A549 (cell line): ENCODE measurements around the gene SSR1. TPM values are rescaled to one million over a fixed set of nuclear protein-coding genes. Genes with fewer than 3 reads are reported as not detected.

Experiments used
- ATAC-seq, 2 experiments: fragments of 200-7000 bp in 1 of 2; fragments of >200 bp in 1 of 2; cut with Nextera tagmentation in 1 of 2; cut with Tn5 transposase in 1 of 2; 3 replicates each; pipeline versions ENCODE4 v1.8.0 to v1.9.1; 2018 to 2020; ENCODE audit warnings: mild to moderate bottlenecking in 1 of 2, moderate library complexity in 1 of 2
- CTCF ChIA-PET: fragments of 300-600 bp; sonication (Branson Sonifier 250); formaldehyde crosslinking; extraction: SDS; loops from one replicate; lab custom pipeline; 2021; ENCODE audit warnings: antibody characterized with exemption, inconsistent platforms; lab: Yijun Ruan, JAX
- POLR2A ChIA-PET: fragments of 350-600 bp; formaldehyde crosslinking; extraction: SDS; loops from one replicate; lab custom pipeline; 2021; ENCODE audit warnings: antibody characterized with exemption, inconsistent platforms; lab: Yijun Ruan, JAX
- DNase-seq, 2 experiments: peaks; one replicate each; pipeline versions ENCODE4 v3.0.0 to v3.0.0-alpha.2; 2011 to 2016; ENCODE audit warnings: low read depth in 1 of 2, low spot score in 1 of 2
- FAIRE-seq: peaks from 2 replicates; lab custom pipeline; 2011; peaks lifted over from hg19 to GRCh38; lab: Jason Lieb, UNC
- H3K27ac ChIP-seq, 2 experiments: fragments of >200 bp; sonication (Bioruptor Twin); formaldehyde crosslinking; 3 replicates each; pipeline ENCODE4 v1.5.1; 2016 to 2017
- H3K4me1 ChIP-seq: fragments of >200 bp; sonication (Bioruptor Twin); formaldehyde crosslinking; 3 replicates; pipeline ENCODE4 v1.6.1; 2016
- H3K4me2 ChIP-seq: fragments of >200 bp; sonication (Bioruptor Twin); formaldehyde crosslinking; 3 replicates; pipeline ENCODE4 v1.6.1; 2016
- H3K4me3 ChIP-seq: fragments of >200 bp; sonication (Bioruptor Twin); formaldehyde crosslinking; 3 replicates; pipeline ENCODE4 v1.5.1; 2016
- H3K9me3 ChIP-seq: fragments of >200 bp; sonication (Bioruptor Twin); formaldehyde crosslinking; 3 replicates; pipeline ENCODE4 v1.6.1; 2016
- BHLHE40 ChIP-seq: IDR thresholded peaks from 2 replicates; pipeline ENCODE4 v1.6.1; 2012; ENCODE audit warnings: low read depth, low read length, inconsistent platforms
- CBX2 ChIP-seq: fragments of 200-600 bp; sonication (generic); IDR thresholded peaks from 2 replicates; pipeline ENCODE4 v1.6.1; 2016; ENCODE audit warnings: low read depth, mild to moderate bottlenecking, borderline replicate concordance
- CBX8 ChIP-seq: fragments of 200-600 bp; sonication (generic); IDR thresholded peaks from 2 replicates; pipeline ENCODE4 v1.6.1; 2016
- CTCF ChIP-seq: fragments of >200 bp; sonication (Bioruptor Twin); formaldehyde crosslinking; IDR thresholded peaks from 3 replicates; pipeline ENCODE4 v1.5.1; 2016
- E2F6 ChIP-seq: IDR thresholded peaks from 2 replicates; pipeline ENCODE4 v1.6.1; 2012; ENCODE audit warnings: low read depth, borderline replicate concordance
- EHF ChIP-seq: fragments of 250-450 bp; sonication (Bioruptor Pico); IDR thresholded peaks from 2 replicates; pipeline ENCODE4 v1.5.0; 2020; ENCODE audit warnings: mild to moderate bottlenecking
- FOSB ChIP-seq: fragments of 250-450 bp; sonication (Bioruptor Pico); IDR thresholded peaks from 2 replicates; pipeline ENCODE4 v1.5.0; 2020; ENCODE audit warnings: mild to moderate bottlenecking, moderate library complexity
- HDAC2 ChIP-seq: fragments of 200-600 bp; sonication (generic); IDR thresholded peaks from 2 replicates; pipeline ENCODE4 v1.6.1; 2016
- HEYL ChIP-seq: fragments of 250-450 bp; sonication (Bioruptor Pico); IDR thresholded peaks from 2 replicates; pipeline ENCODE4 v1.8.0; 2021; ENCODE audit warnings: mild to moderate bottlenecking, moderate library complexity
- HMGXB4 ChIP-seq: fragments of 250-450 bp; sonication (Bioruptor Pico); IDR thresholded peaks from 2 replicates; pipeline ENCODE4 v1.5.0; 2021; ENCODE audit warnings: mild to moderate bottlenecking, moderate library complexity, borderline replicate concordance
- HOXB5 ChIP-seq: fragments of 250-450 bp; sonication (Bioruptor Pico); IDR thresholded peaks from 2 replicates; pipeline ENCODE4 v1.5.0; 2020; ENCODE audit warnings: mild to moderate bottlenecking, moderate library complexity
- JUN ChIP-seq, 2 experiments: fragments of >200 bp; sonication (Bioruptor Twin); formaldehyde crosslinking; IDR thresholded peaks; 2 replicates in 1 of 2; 3 replicates in 1 of 2; pipeline ENCODE4 v1.6.1; 2016 to 2017
- MAFK ChIP-seq: fragments of 450-650 bp; IDR thresholded peaks from 2 replicates; pipeline ENCODE4 v1.6.1; 2014; ENCODE audit not compliant: partially characterized antibody
- MAZ ChIP-seq: fragments of 150-350 bp; IDR thresholded peaks from 2 replicates; pipeline ENCODE4 v1.6.1; 2014; ENCODE audit warnings: antibody characterized with exemption, low read depth, low read length, borderline replicate concordance
- NPAS2 ChIP-seq: fragments of 250-450 bp; sonication (Bioruptor Pico); IDR thresholded peaks from 2 replicates; pipeline ENCODE4 v1.8.0; 2022; ENCODE audit warnings: mild to moderate bottlenecking, moderate library complexity, borderline replicate concordance
- NR3C1 ChIP-seq: fragments of >200 bp; sonication (Bioruptor Twin); formaldehyde crosslinking; IDR thresholded peaks from 3 replicates; pipeline ENCODE4 v1.6.1; 2017
- POLR2AphosphoS2 ChIP-seq: conservative IDR thresholded peaks from 2 replicates; pipeline ENCODE4 v1.6.1; 2012; ENCODE audit warnings: low read length, improper control_type of control experiment, inconsistent platforms
- RFX5 ChIP-seq: fragments of 450-650 bp; IDR thresholded peaks from 2 replicates; pipeline ENCODE4 v1.7.1; 2014; ENCODE audit warnings: antibody characterized with exemption, mild to moderate bottlenecking, moderate library complexity
- SMC3 ChIP-seq: fragments of >200 bp; sonication (Bioruptor Twin); formaldehyde crosslinking; IDR thresholded peaks from 3 replicates; pipeline ENCODE4 v1.6.1; 2018; ENCODE audit warnings: inconsistent platforms
- TFCP2L1 ChIP-seq: fragments of 250-450 bp; sonication (Bioruptor Pico); IDR thresholded peaks from 2 replicates; pipeline ENCODE4 v1.5.0; 2021; ENCODE audit warnings: mild to moderate bottlenecking
- TP53 ChIP-seq: fragments of 250-450 bp; sonication (Bioruptor Pico); IDR thresholded peaks from 2 replicates; pipeline ENCODE4 v1.5.0; 2021; ENCODE audit warnings: mild to moderate bottlenecking, moderate library complexity
- ZSCAN20 ChIP-seq: fragments of 250-450 bp; sonication (Bioruptor Pico); IDR thresholded peaks from 2 replicates; pipeline ENCODE4 v1.8.0; 2022; ENCODE audit warnings: mild to moderate bottlenecking, moderate library complexity
- WGBS: methylation state at CpG from one replicate; pipeline ENCODE4 v1.1.6; 2017; ENCODE audit errors: missing lambda C conversion rate; 5-methylcytosine and 5-hydroxymethylcytosine counted together
- polyA plus RNA-seq, 4 experiments: library from polyadenylated mRNA; depleted of rRNA in 3 of 4; stranded (reverse); fragments of >200 nt; fragmentation: RNase III in 1 of 4; extraction: RNeasy Plus Mini Kit Qiagen cat#74134 plus additional on column Dnase treatment in 1 of 4; gene quantifications; 2 replicates in 3 of 4; 3 replicates in 1 of 4; pipeline ENCODE4 v1.2.3, GENCODE V29; 2011 to 2017

The SSR1 gene
- polyA plus RNA-seq, 2 of the 4 experiments (the other 2 are of a cell fraction), result 84.8 to 201 TPM

GRCh38 chr6:7229376-7230326 lies 83.3 kb downstream of the SSR1 start:
- CTCF ChIA-PET, result interaction anchor here (2.0 kb wide), 1 partner anchor 9 kb away, joined by 9 read pairs; no protein-coding TSS in a partner anchor
- WGBS, result 92% methylated on average over 40 of the region's 62 CpGs
- Histone ChIP-seq H3K27ac (no peak overlapping the region), H3K9me3 (no peaks in the 10 kb centered on the region), H3K4me3 (no peak overlapping the region), H3K4me1 (no peaks in the 10 kb centered on the region), H3K4me2 (no peak overlapping the region)
- ATAC-seq (no peak), FAIRE-seq (no peak), DNase-seq (no peak)
- POLR2A ChIA-PET, result no interaction called here
- TF ChIP-seq NPAS2 (CRISPR knock-in tag) (no peak), CBX2 (no peak), TP53 (CRISPR knock-in tag) (no peak), POLR2AphosphoS2 (no peak), MAZ (no peak), SMC3 (no peak), HEYL (CRISPR knock-in tag) (no peak)
- TF ChIP-seq, all 56 proteins: peak for 0

- no peak overlapping the region for H3K27ac ChIP-seq
- no peak for TF ChIP-seq POLR2AphosphoS2
- CTCF ChIA-PET, result interaction anchor here (1.8 to 2.0 kb wide), 2 partner anchors 10 kb away, joined by 6 to 9 read pairs; no protein-coding TSS in a partner anchor
- no peaks in the 10 kb centered on the region for H3K9me3 ChIP-seq
- no peak for FAIRE-seq
- no peaks in the 10 kb centered on the region for H3K4me1 ChIP-seq
- ATAC-seq, result no peak
- H3K4me3 ChIP-seq, result no peak overlapping the region
- DNase-seq, result no peak
- 90% methylated on average over 18 of the region's 21 CpGs for WGBS
- POLR2A ChIA-PET, result no interaction called here
- H3K4me2 ChIP-seq, result no peak overlapping the region
Measured at GRCh38 chr6:7228662-7229375, 84.2 kb downstream of the SSR1 start.

- Histone ChIP-seq H3K9me3 (no peaks in the 10 kb centered on the region), H3K27ac (no peak overlapping the region), H3K4me1 (no peaks in the 10 kb centered on the region), H3K4me2 (no peak overlapping the region), H3K4me3 (no peak overlapping the region)
- no peak for ATAC-seq
- no peak for DNase-seq
- ChIA-PET CTCF (interaction anchor here (1.5 to 1.6 kb wide), 2 partner anchors 14 to 548 kb away, joined by 3 read pairs; no protein-coding TSS in a partner anchor), POLR2A (no interaction called here)
- no peak for TF ChIP-seq NR3C1
- WGBS, result 94% methylated on average over 7 of the region's 9 CpGs
- FAIRE-seq, result no peak
Measured at GRCh38 chr6:7224731-7225130, 88.3 kb downstream of the SSR1 start.

GRCh38 chr6:7222197-7222596 lies 90.8 kb downstream of the SSR1 start:
- ChIA-PET CTCF (no interaction called here), POLR2A (no interaction called here)
- no peak overlapping the region for H3K4me2 ChIP-seq
- FAIRE-seq (no peak), ATAC-seq (no peak), DNase-seq (no peak)
- no peak overlapping the region for H3K4me3 ChIP-seq
- no peak for TF ChIP-seq TFCP2L1 (CRISPR knock-in tag)
- no peak for TF ChIP-seq ZSCAN20
- TF ChIP-seq BHLHE40, result no peak
- TF ChIP-seq RFX5, result no peak
- TF ChIP-seq EHF (CRISPR knock-in tag), result no peak
- TF ChIP-seq JUN (IDR thresholded peaks at IDR 0.05), result no peak
- no peak for TF ChIP-seq HOXB5 (CRISPR knock-in tag)
- TF ChIP-seq CBX8, result no peak
- no peak for TF ChIP-seq HDAC2
- TF ChIP-seq E2F6, result no peak
- no peak for TF ChIP-seq MAZ
- no peak for TF ChIP-seq FOSB (CRISPR knock-in tag)
- no peak for TF ChIP-seq CTCF
- TF ChIP-seq HMGXB4 (CRISPR knock-in tag), result no peak
- no peak for TF ChIP-seq POLR2AphosphoS2
- no peak for TF ChIP-seq MAFK
- WGBS, result 93% methylated on average over 5 of the region's 5 CpGs
- H3K27ac ChIP-seq, result no peak overlapping the region
- no peaks in the 10 kb centered on the region for H3K9me3 ChIP-seq
- H3K4me1 ChIP-seq, result no peaks in the 10 kb centered on the region
